GM12864 (cell line): Measurements from ENCODE around the gene HTR1D.

Experiments
- DNase-seq: peaks from one replicate; pipeline ENCODE4 v3.0.0-alpha.2; 2011; ENCODE audit warnings: low read depth
- H3K4me3 ChIP-seq: 2 replicates; pipeline ENCODE4 v1.5.1; 2011; ENCODE audit warnings: mild to moderate bottlenecking, low read depth, low read length, control low read depth
- TF ChIP-seq, protein P1 (sequence below): IDR thresholded peaks from 2 replicates; pipeline ENCODE4 v1.5.1; 2011; ENCODE audit warnings: low read depth, mild to moderate bottlenecking, moderate library complexity, low read length, control low read depth, inconsistent platforms; ENCODE audit errors: missing control alignments

HTR1D gene

DNA sequence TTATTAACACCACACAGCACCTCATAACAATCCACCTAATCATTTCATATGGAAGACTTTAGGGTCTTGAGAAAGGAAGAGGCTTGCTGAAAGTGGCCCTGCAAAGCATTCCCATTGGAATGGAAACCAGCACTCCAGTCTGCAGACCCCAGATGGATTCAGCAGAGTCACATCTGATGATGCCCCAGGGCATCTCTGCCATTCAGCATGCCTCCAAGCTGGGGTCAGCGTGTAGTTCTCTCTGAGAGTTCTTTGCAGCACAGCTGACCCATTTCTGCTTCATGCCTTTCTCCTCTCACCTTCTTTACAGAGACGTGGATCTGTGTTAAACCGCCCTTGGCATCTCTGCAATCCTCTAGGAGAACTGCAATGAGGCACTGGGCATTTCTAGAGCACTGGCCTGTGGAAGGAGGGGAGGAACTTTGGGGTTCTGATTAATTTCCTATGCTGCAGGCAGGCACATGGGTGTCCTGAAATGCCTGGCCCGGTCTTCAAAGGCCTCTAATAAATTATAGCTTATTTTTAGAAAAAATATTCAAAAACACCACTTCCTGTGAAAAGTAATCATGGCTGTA is 46.0 kb downstream of the HTR1D start:
- no peak for DNase-seq
- no peak overlapping the region for H3K4me3 ChIP-seq
- TF ChIP-seq, protein P1, sequence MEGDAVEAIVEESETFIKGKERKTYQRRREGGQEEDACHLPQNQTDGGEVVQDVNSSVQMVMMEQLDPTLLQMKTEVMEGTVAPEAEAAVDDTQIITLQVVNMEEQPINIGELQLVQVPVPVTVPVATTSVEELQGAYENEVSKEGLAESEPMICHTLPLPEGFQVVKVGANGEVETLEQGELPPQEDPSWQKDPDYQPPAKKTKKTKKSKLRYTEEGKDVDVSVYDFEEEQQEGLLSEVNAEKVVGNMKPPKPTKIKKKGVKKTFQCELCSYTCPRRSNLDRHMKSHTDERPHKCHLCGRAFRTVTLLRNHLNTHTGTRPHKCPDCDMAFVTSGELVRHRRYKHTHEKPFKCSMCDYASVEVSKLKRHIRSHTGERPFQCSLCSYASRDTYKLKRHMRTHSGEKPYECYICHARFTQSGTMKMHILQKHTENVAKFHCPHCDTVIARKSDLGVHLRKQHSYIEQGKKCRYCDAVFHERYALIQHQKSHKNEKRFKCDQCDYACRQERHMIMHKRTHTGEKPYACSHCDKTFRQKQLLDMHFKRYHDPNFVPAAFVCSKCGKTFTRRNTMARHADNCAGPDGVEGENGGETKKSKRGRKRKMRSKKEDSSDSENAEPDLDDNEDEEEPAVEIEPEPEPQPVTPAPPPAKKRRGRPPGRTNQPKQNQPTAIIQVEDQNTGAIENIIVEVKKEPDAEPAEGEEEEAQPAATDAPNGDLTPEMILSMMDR = no peak

DNA sequence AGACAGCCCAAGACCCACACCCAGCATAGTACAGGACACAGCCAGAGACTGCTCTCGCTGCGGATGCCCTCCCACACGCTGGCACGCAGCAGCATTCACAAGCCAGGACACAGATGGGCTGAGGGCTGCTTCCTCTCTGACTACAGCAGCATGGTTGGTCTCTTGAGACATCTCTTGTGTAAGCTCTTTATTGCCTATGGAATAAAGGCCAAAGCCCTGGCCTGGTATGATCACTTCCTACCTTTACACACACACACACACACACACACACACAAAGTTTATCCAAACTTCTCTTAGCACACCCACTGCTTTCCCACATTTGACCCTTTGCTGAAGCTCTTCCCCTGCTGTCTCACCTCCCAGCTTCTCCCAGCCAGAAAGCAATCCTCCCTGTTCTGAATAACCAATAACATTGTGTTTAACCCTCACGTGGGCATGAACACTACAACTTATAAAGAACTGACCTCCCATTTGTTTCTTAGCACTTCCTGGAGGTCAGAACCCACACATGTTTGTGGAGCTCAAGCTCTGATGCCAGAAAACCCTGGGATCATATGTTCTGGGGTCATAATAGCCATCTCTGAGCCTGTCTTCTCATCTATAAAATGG is 47.5 kb downstream of the HTR1D start:
- H3K4me3 ChIP-seq = no peak overlapping the region
- DNase-seq = no peak
- TF ChIP-seq, protein P1 = no peak

DNA sequence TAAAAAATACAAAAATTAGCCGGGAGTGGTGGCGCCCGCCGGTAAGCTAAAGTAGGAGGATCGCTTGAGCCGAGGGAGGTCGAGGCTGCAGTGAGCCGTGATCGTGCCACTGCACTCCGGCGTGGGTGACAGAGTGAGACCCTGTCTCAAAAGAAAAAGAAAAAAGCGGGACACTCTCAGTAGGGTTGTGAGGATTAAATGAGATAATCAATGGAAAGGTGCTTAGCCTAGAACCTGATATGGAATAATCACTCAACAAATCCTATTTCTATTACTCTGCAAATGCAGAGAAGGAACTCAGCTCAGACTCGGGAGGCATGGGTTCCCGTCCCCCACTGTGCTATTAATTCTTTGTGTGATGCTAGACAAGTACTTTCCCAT is 48.1 kb downstream of the HTR1D start:
- H3K4me3 ChIP-seq = no peak overlapping the region
- DNase-seq = no peak
- TF ChIP-seq, protein P1 = no peak

DNA sequence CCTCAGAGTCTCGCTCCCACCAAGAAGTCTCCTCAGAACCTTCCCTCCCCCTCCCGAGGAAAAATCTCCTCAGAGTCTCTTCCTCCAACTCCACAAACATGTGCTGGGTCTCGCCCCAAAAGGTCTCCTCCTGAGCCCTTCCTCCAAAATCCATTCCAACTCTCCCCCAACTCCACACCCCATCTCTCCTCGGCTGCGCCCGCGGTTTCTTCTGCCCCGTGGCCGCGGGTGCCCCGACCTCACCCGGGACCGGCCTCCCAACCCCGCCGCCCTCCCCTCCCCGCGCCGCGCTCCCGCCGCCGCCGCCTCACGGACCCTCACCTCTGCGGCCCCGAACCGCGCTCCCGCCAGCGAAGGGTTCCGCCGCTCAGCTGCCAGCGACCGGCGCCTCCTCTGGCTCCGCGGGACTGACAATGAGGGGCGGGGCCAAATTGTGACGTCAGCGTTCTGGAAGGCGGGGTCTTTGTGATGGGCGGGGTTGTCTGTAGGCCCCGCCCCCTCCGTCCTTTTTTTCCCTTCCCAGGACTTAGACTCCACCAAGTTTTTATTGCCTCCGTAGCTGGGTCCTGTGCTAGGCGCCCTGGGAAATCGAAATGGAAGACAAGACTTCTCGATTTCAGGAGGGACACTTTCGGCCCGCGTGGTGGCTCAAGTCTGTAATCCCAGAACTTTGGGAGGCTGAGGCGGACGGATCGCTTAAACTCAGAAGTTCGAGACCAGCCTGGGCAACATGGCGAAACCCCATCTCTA is 48.7 kb downstream of the HTR1D start, which contains the start of gene LUZP1:
Gene LUZP1, minus strand, starts transcription at position 412 of the 750 bp plus-strand sequence.
- H3K4me3 ChIP-seq = peak within 1 kb of the TSS; percentile 91
- DNase-seq = no peak
- TF ChIP-seq, protein P1 = no peak

DNA sequence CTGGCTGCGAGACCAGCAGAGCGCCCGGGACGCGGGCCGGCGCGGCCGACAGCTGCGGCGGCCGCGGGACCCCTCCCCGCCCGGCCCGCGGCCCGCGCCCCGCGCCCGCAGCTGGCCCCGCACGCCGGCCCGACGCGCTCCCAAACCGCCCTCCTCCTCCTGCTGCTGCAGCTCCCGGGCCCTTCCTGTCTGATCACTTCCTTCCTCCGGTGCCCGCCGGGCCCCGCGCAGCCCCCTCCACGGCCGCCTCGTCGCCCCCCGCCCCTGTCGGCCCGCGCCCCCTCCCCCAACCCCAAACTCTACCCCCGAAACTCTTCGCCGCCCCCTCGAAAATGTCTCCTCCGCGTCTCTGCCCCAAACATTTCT is 49.2 kb downstream of the HTR1D start:
- no peak for DNase-seq
- TF ChIP-seq, protein P1 = no peak

DNA sequence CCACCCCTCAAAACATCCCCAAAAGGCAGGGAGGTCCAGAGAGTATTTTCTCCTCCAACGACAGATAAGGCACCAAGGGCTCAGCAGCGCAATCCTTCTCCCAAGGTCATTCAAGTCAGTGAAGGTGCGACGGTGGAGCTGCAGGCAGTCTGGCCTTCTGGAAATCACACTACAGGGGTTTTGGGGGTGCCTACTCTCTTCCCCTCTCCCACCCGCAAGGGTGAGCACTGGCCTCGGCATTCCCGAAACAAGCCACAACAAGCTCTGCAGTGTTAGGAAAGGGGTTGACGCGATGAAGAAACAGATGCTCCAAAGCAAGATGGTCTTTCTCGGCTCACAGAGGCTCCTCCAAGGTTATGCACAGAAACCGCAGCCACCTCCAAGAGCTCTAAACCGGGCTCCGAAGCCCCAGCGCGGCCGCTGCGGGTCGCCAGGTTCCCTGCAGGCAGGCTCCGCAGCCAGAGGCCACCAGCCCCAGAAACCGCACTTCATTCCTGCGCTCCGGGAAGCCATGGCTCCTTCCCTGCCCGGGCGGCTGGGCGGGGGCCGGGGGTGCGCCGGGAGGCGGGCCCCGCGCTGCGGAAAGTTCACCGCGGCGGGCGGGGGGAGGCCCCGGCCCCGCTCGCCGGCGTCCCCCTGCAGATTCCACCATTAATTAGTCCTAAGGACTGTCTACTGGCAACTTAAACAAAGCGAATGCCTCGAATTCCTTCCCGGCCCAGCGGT is 49.8 kb downstream of the HTR1D start:
- DNase-seq = no peak
- TF ChIP-seq, protein P1 = no peak
- peak overlapping the region; percentile 91 for H3K4me3 ChIP-seq

More for the DNA sequence above, 49.2 kb downstream of the HTR1D start:
- H3K4me3 ChIP-seq = peak overlapping the region; percentile 91
